ENCODE data around the gene PIK3IP1. TPM values are rescaled to one million over a fixed set of nuclear protein-coding genes. Genes with fewer than 3 reads are reported as not detected.

PIK3IP1 gene
- total and polyA plus RNA-seq, 4 donors = 11.5 to 47.1 (median 29.7) TPM

- H3K9ac ChIP-seq (ENCODE audit: insufficient read depth in 1 of 2, low read length in 2 of 2) = peak overlapping the region in 1 of 2 donors; percentile 76
- H3K27me3 ChIP-seq (ENCODE audit: control insufficient read depth in 3 of 3, insufficient read depth in 3 of 3, low read length in 2 of 3) = no peaks in the 10 kb centered on the region
- peak overlapping the region; percentile 65 for H3K4me3 ChIP-seq
- peaks cover 0 to 10% (median 5%) of the 10 kb centered on the region in 4 donors for H3K36me3 ChIP-seq (ENCODE audit: control insufficient read depth in 4 of 4, insufficient read depth in 4 of 4, low read length in 4 of 4)
- H3K27ac ChIP-seq (ENCODE audit: low read depth in 1 of 2, low read length in 1 of 2) = peak overlapping the region; percentile 98 to 99
- DNase-seq (peak; percentile 94 to 95 (median 94)), ATAC-seq (ENCODE audit: insufficient read depth, low FRiP score) (peak; percentile 88)
- no peaks in the 10 kb centered on the region for H3K9me3 ChIP-seq (ENCODE audit: control insufficient read depth in 4 of 4, insufficient read depth in 3 of 4, low read length in 3 of 4)
- H3K4me1 ChIP-seq (ENCODE audit: control insufficient read depth in 5 of 5, insufficient read depth in 5 of 5, low read length in 5 of 5) = peaks cover 3 to 13% (median 9%) of the 10 kb centered on the region in 5 donors
- TF ChIP-seq CTCF (IDR thresholded peaks at IDR 0.05; ENCODE audit: control extremely low read depth, extremely low read depth) = no peak
- WGBS, 2 donors = 0% methylated on average over 87 to 95 of the region's 95 CpGs
Measured at GRCh38 chr22:31290494-31291471, 1.5 kb downstream of the PIK3IP1 start.

- ATAC-seq (ENCODE audit: insufficient read depth, low FRiP score) = no peak
- WGBS, 2 donors = 77 to 81% methylated on average over 13 of the region's 13 CpGs
Measured at GRCh38 chr22:31289344-31289743, 2.9 kb downstream of the PIK3IP1 start.

GRCh38 chr22:31288496-31289240, 3.6 kb downstream of the PIK3IP1 start:
- peaks cover 0 to 23% (median 8%) of the 10 kb centered on the region in 4 donors for H3K36me3 ChIP-seq (ENCODE audit: control insufficient read depth in 4 of 4, insufficient read depth in 4 of 4, low read length in 4 of 4)
- no peak overlapping the region for H3K9ac ChIP-seq (ENCODE audit: insufficient read depth in 1 of 2, low read length in 2 of 2)
- no peak for TF ChIP-seq CTCF (IDR thresholded peaks at IDR 0.05; ENCODE audit: control extremely low read depth, extremely low read depth)
- ATAC-seq (ENCODE audit: insufficient read depth, low FRiP score) = no peak
- no peak for DNase-seq
- H3K4me1 ChIP-seq (ENCODE audit: control insufficient read depth in 5 of 5, insufficient read depth in 5 of 5, low read length in 5 of 5) = peaks cover 4 to 19% (median 10%) of the 10 kb centered on the region in 5 donors
- H3K4me3 ChIP-seq = no peak overlapping the region
- H3K27me3 ChIP-seq (ENCODE audit: control insufficient read depth in 3 of 3, insufficient read depth in 3 of 3, low read length in 2 of 3) = no peaks in the 10 kb centered on the region
- WGBS, 2 donors = 35 to 40% methylated on average over 5 of the region's 5 CpGs
- peak overlapping the region in 1 of 2 donors; percentile 86 for H3K27ac ChIP-seq (ENCODE audit: low read depth in 1 of 2, low read length in 1 of 2)
- no peaks in the 10 kb centered on the region for H3K9me3 ChIP-seq (ENCODE audit: control insufficient read depth in 4 of 4, insufficient read depth in 3 of 4, low read length in 3 of 4)

More at GRCh38 chr22:31289344-31289743, 2.9 kb downstream of the PIK3IP1 start:
- Histone ChIP-seq H3K9me3 (ENCODE audit: control insufficient read depth in 4 of 4, insufficient read depth in 3 of 4, low read length in 3 of 4) (no peaks in the 10 kb centered on the region), H3K4me3 (no peak overlapping the region), H3K36me3 (ENCODE audit: control insufficient read depth in 4 of 4, insufficient read depth in 4 of 4, low read length in 4 of 4) (peaks cover 0 to 19% (median 7%) of the 10 kb centered on the region in 4 donors), H3K9ac (ENCODE audit: insufficient read depth in 1 of 2, low read length in 2 of 2) (no peak overlapping the region), H3K4me1 (ENCODE audit: control insufficient read depth in 5 of 5, insufficient read depth in 5 of 5, low read length in 5 of 5) (peaks cover 4 to 18% (median 10%) of the 10 kb centered on the region in 5 donors), H3K27me3 (ENCODE audit: control insufficient read depth in 3 of 3, insufficient read depth in 3 of 3, low read length in 2 of 3) (no peaks in the 10 kb centered on the region), H3K27ac (ENCODE audit: low read depth in 1 of 2, low read length in 1 of 2) (peak overlapping the region; percentile 86 to 88)
- DNase-seq = no peak
- no peak for TF ChIP-seq CTCF (IDR thresholded peaks at IDR 0.05; ENCODE audit: control extremely low read depth, extremely low read depth)
